CD4-positive, alpha-beta T cell (primary cell): ENCODE measurements around the gene MTX3. TPM values are rescaled to one million over a fixed set of nuclear protein-coding genes. Genes with fewer than 3 reads are reported as not detected.

ENCODE experiments used
- ATAC-seq: fragments of 200-7000 bp; cut with Tn5 transposase; one replicate; pipeline ENCODE4 v1.10.0; 2022; ENCODE audit warnings: mild to moderate bottlenecking; ENCODE audit not compliant: poor library complexity
- CTCF ChIA-PET: fragments of 350-600 bp; sonication (Branson Sonifier 250); formaldehyde crosslinking; loops from one replicate; lab custom pipeline; 2021; ENCODE audit warnings: antibody characterized with exemption, inconsistent platforms; lab: Charles Lee
- POLR2A ChIA-PET: fragments of 350-600 bp; sonication (Branson Sonifier 250); formaldehyde crosslinking; loops from one replicate; lab custom pipeline; 2021; ENCODE audit warnings: antibody characterized with exemption, inconsistent platforms; lab: Charles Lee
- DNase-seq, 14 experiments: peaks; one replicate each; pipeline ENCODE4 v3.0.0-alpha.2; 2013 to 2020; ENCODE audit warnings: mixed read lengths in 2 of 14
- H3K27ac ChIP-seq, 2 donors: one replicate each; pipeline versions ENCODE4 v1.5.1 to v1.7.0; 2013; ENCODE audit warnings: low read length in 2 of 2, low read depth in 1 of 2, mild to moderate bottlenecking in 1 of 2
- H3K27me3 ChIP-seq, 2 experiments: 1 replicate in 1 of 2; 2 replicates in 1 of 2; pipeline versions ENCODE4 v1.6.1 to v1.7.0; 2013; ENCODE audit warnings: low read length in 2 of 2, control low read depth in 1 of 2, mild to moderate bottlenecking in 1 of 2, moderate library complexity in 1 of 2; ENCODE audit not compliant: insufficient read depth in 2 of 2, control insufficient read depth in 1 of 2
- H3K36me3 ChIP-seq: one replicate; pipeline ENCODE4 v1.6.1; 2013; ENCODE audit warnings: low read length, control low read depth; ENCODE audit not compliant: insufficient read depth
- H3K4me1 ChIP-seq: one replicate; pipeline ENCODE4 v1.6.1; 2013; ENCODE audit warnings: low read length, control low read depth; ENCODE audit not compliant: insufficient read depth
- H3K4me3 ChIP-seq: one replicate; pipeline ENCODE4 v1.5.1; 2013; ENCODE audit warnings: mild to moderate bottlenecking, low read length, moderate library complexity
- H3K9me3 ChIP-seq, 2 experiments: 1 replicate in 1 of 2; 2 replicates in 1 of 2; pipeline versions ENCODE4 v1.6.1 to v1.7.0; 2013; ENCODE audit warnings: low read length in 2 of 2, mild to moderate bottlenecking in 2 of 2, control low read depth in 1 of 2, moderate library complexity in 1 of 2; ENCODE audit not compliant: control insufficient read depth in 1 of 2, insufficient read depth in 1 of 2
- H3K27ac Mint-ChIP-seq: one replicate; pipeline ENCODE4 v1.8.0; 2020; ENCODE audit warnings: mixed read lengths
- H3K27me3 Mint-ChIP-seq: one replicate; pipeline ENCODE4 v1.8.0; 2021; ENCODE audit warnings: mixed read lengths
- H3K36me3 Mint-ChIP-seq: one replicate; pipeline ENCODE4 v1.8.0; 2021; ENCODE audit warnings: low read depth, mixed read lengths
- H3K4me1 Mint-ChIP-seq: one replicate; pipeline ENCODE4 v1.8.0; 2021; ENCODE audit warnings: low read depth, mixed read lengths
- H3K4me3 Mint-ChIP-seq: one replicate; pipeline ENCODE4 v1.8.0; 2020; ENCODE audit warnings: mild to moderate bottlenecking, mixed read lengths
- H3K9me3 Mint-ChIP-seq: one replicate; pipeline ENCODE4 v1.8.0; 2020; ENCODE audit warnings: mixed read lengths
- intact Hi-C, 2 experiments: fragments of 100-400 bp; cut with DNase I in 1 of 2; cut with micrococcal nuclease in 1 of 2; formaldehyde crosslinking; loops; one replicate each; pipeline versions ENCODE4 v1.15.1 to v1.9.0; 2023 to 2025; cut with DNase I, micrococcal nuclease
- total RNA-seq, 174 experiments: library from RNA in 2 of 174; stranded (reverse) in 2 of 174; gene quantifications; one replicate each; pipeline ENCODE4 v1.2.3 and lab custom pipeline; 2021 to 2026
- TF ChIP-seq, protein P1 (sequence below): fragments of 200-600 bp; IDR thresholded peaks from one replicate; pipeline ENCODE4 v1.8.0; 2022; ENCODE audit warnings: antibody characterized with exemption, mild to moderate bottlenecking

MTX3 gene
- total RNA-seq, 2 experiments from 2014 or later, result 25.6 to 26.5 TPM

DNA sequence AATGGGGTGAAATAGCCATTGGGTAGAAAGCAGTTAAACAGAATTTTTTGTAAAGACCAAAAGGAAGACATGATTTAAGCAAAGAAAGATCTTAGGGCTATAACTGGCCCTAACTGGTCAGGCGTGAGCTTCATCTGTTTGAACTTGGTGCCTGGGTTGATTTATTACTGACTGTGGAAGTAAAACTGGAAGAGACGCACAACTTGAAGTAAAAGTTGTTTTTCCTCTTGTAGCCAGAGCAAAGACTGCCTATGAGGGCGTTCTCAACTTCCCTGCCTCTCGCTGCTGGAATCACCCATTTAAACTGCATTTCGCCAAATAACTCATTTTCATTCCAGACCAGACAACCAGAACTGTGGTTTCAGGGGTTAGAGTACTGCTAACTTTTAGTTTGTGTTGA is 45.6 kb upstream of the MTX3 start:
- ChIA-PET POLR2A (no interaction called here), CTCF (interaction anchor here (0.6 kb wide), 1 partner anchor 9 kb away, joined by 3 read pairs; no protein-coding TSS in a partner anchor)
- Histone ChIP-seq H3K9me3 (no peaks in the 10 kb centered on the region), H3K27ac (no peak overlapping the region), H3K36me3 (no peaks in the 10 kb centered on the region), H3K4me3 (no peak overlapping the region), H3K27me3 (peaks cover 35 to 52% of the 10 kb centered on the region in 2 experiments), H3K4me1 (peaks cover 7% of the 10 kb centered on the region)
- no peak overlapping the region for H3K27ac Mint-ChIP-seq
- H3K4me1 Mint-ChIP-seq, result peaks cover 11% of the 10 kb centered on the region
- H3K36me3 Mint-ChIP-seq, result no peaks in the 10 kb centered on the region
- H3K9me3 Mint-ChIP-seq, result no peaks in the 10 kb centered on the region
- intact Hi-C loops, result no loop called here
- no peak for ATAC-seq
- H3K27me3 Mint-ChIP-seq, result peaks cover 87% of the 10 kb centered on the region
- no peak for DNase-seq
- H3K4me3 Mint-ChIP-seq, result no peak overlapping the region
- TF ChIP-seq, protein P1, sequence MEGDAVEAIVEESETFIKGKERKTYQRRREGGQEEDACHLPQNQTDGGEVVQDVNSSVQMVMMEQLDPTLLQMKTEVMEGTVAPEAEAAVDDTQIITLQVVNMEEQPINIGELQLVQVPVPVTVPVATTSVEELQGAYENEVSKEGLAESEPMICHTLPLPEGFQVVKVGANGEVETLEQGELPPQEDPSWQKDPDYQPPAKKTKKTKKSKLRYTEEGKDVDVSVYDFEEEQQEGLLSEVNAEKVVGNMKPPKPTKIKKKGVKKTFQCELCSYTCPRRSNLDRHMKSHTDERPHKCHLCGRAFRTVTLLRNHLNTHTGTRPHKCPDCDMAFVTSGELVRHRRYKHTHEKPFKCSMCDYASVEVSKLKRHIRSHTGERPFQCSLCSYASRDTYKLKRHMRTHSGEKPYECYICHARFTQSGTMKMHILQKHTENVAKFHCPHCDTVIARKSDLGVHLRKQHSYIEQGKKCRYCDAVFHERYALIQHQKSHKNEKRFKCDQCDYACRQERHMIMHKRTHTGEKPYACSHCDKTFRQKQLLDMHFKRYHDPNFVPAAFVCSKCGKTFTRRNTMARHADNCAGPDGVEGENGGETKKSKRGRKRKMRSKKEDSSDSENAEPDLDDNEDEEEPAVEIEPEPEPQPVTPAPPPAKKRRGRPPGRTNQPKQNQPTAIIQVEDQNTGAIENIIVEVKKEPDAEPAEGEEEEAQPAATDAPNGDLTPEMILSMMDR, result no peak

DNA sequence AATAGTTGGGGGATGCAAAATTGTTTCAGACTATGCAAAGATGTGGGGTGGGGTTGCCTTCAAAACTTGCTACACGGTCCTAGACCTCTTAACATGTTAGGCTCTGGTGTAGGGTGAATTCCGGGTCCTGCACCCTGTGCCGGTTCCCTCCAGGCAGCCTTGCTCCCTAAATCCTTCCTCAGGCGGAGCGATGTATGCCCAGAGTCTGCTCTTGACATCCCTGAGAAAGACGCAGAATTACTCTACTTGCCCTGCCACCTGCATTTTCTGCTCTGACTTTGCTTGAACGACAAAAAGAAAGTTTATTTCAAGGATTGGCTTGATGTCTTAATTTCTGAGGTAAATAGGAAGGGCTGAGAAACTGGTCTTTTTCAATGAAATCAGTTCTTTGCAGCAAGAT is 44.8 kb upstream of the MTX3 start:
- POLR2A ChIA-PET, result no interaction called here
- no peaks in the 10 kb centered on the region for H3K9me3 ChIP-seq
- TF ChIP-seq, protein P1, result no peak
- Mint-ChIP-seq H3K36me3 (no peaks in the 10 kb centered on the region), H3K4me3 (no peak overlapping the region), H3K27ac (no peak overlapping the region), H3K9me3 (no peaks in the 10 kb centered on the region), H3K4me1 (peaks cover 19% of the 10 kb centered on the region), H3K27me3 (peaks cover 83% of the 10 kb centered on the region)
- H3K36me3 ChIP-seq, result no peaks in the 10 kb centered on the region
- H3K4me3 ChIP-seq, result no peak overlapping the region
- ATAC-seq (no peak), DNase-seq (no peak)
- intact Hi-C loops, result no loop called here
- H3K27ac ChIP-seq, result no peak overlapping the region
- peaks cover 35 to 49% of the 10 kb centered on the region in 2 experiments for H3K27me3 ChIP-seq
- peaks cover 7% of the 10 kb centered on the region for H3K4me1 ChIP-seq
- CTCF ChIA-PET, result no interaction called here

DNA sequence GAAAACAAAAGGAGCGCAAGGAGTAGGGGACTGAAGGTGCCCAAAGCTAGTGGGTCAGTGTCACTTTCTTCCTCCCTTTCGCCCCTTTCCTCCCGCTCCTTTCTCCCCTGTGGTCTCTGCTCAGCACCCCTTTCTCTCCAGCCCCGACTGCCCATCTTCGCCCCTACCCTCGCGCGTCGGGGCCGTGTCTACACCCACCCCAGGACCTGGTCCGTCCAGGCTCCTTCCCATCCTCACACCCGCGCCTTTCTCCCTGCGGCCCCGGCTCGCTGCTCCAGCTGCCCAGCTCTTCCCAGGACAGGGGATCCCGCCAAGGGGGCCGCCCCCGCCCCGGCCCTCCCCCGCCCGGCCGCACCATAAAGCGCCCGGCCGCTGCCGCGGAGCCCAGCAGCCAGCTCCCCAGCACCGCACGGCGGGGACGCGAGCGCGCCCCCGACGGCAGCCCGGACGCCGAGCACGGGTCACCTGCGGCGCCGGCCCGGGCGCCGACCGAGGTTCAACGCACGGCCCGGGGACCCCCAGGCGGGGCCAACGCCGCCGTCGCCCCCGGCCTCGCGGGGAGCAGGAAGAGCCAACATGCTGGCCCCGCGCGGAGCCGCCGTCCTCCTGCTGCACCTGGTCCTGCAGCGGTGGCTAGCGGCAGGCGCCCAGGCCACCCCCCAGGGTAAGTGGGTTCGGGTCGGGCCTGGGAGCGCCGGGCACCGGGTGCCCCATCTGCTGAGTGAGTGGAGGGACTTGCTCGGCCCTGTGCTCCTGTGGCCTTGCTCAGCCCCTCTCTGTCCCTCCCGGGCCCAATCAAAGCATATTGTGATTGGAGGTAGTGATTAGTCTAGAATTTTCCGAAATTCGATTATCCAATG is 44.1 kb upstream of the MTX3 start, which contains the start of gene THBS4:
Gene THBS4, plus strand, starts transcription at position 387 of the 860 bp plus-strand sequence. Its CDS starts 190 bp downstream, at position 577.
- peaks cover 35 to 49% of the 10 kb centered on the region in 2 experiments for H3K27me3 ChIP-seq
- CTCF ChIA-PET, result no interaction called here
- H3K4me1 ChIP-seq, result peaks cover 7% of the 10 kb centered on the region
- Mint-ChIP-seq H3K27me3 (peaks cover 79% of the 10 kb centered on the region), H3K4me1 (peaks cover 20% of the 10 kb centered on the region), H3K9me3 (no peaks in the 10 kb centered on the region), H3K36me3 (no peaks in the 10 kb centered on the region), H3K27ac (no peak within 1 kb of the TSS), H3K4me3 (peak within 1 kb of the TSS; percentile 20)
- no peaks in the 10 kb centered on the region for H3K9me3 ChIP-seq
- POLR2A ChIA-PET, result no interaction called here
- TF ChIP-seq, protein P1, result no peak
- ATAC-seq (no peak), DNase-seq (peak in 1 of 14 experiments; percentile 6)
- no peak within 1 kb of the TSS for H3K4me3 ChIP-seq
- no peaks in the 10 kb centered on the region for H3K36me3 ChIP-seq
- intact Hi-C loops, result no loop called here
- H3K27ac ChIP-seq, result no peak within 1 kb of the TSS
